Neural cell (in vitro differentiated cells): ENCODE measurements around the gene MLLT6. TPM values are rescaled to one million over a fixed set of nuclear protein-coding genes. Genes with fewer than 3 reads are reported as not detected.

Experiments used
- H2AFZ ChIP-seq: fragments of 200-600, 300-800 bp; sonication (generic), shearing (Covaris generic); 2 replicates; pipeline ENCODE4 v1.6.0; 2014; ENCODE audit warnings: low read depth, mild to moderate bottlenecking, antibody characterized with exemption, low read length, moderate library complexity
- H3F3A ChIP-seq: fragments of 200-600 bp; shearing (Covaris generic); 2 replicates; pipeline ENCODE4 v1.6.1; 2016; ENCODE audit warnings: mild to moderate bottlenecking, moderate library complexity, mixed read lengths, antibody characterized with exemption, low read length; ENCODE audit not compliant: insufficient read depth, poor library complexity, severe bottlenecking
- H3K27ac ChIP-seq: fragments of 200-600, 300-800 bp; sonication (generic), shearing (Covaris generic); 2 replicates; pipeline ENCODE4 v1.5.1; 2014; ENCODE audit warnings: mild to moderate bottlenecking, low read length, moderate library complexity
- H3K27me3 ChIP-seq: fragments of 300-800, 200-600 bp; sonication (generic), shearing (Covaris generic); 2 replicates; pipeline ENCODE4 v1.6.0; 2014; ENCODE audit warnings: mild to moderate bottlenecking, low read depth, low read length, moderate library complexity; ENCODE audit not compliant: insufficient read depth
- H3K36me3 ChIP-seq: fragments of 300-800, 200-600 bp; sonication (generic), shearing (Covaris generic); 2 replicates; pipeline ENCODE4 v1.5.1; 2014; ENCODE audit warnings: mild to moderate bottlenecking, antibody characterized with exemption, low read length, moderate library complexity; ENCODE audit not compliant: insufficient read depth
- H3K4me2 ChIP-seq: fragments of 300-800, 200-600 bp; sonication (generic), shearing (Covaris generic); 2 replicates; pipeline ENCODE4 v1.6.0; 2014; ENCODE audit warnings: mild to moderate bottlenecking, low read length
- H3K4me3 ChIP-seq: fragments of 300-800, 200-600 bp; sonication (generic), shearing (Covaris generic); 2 replicates; pipeline ENCODE4 v1.5.1; 2014; ENCODE audit warnings: mild to moderate bottlenecking, low read length, moderate library complexity
- H3K79me2 ChIP-seq: fragments of 200-600 bp; shearing (Covaris generic); replicated peaks from 2 replicates; pipeline ENCODE4 v1.6.0; 2014; ENCODE audit warnings: mild to moderate bottlenecking, low read length, moderate library complexity; ENCODE audit not compliant: insufficient read depth
- H3K9ac ChIP-seq: fragments of 300-800, 200-600 bp; sonication (generic), shearing (Covaris generic); 2 replicates; pipeline ENCODE4 v1.6.1; 2016; ENCODE audit warnings: mild to moderate bottlenecking, low read length, mixed read lengths
- H3K9me2 ChIP-seq: fragments of 200-600 bp; shearing (Covaris generic); 2 replicates; pipeline ENCODE4 v1.6.1; 2016; ENCODE audit warnings: mild to moderate bottlenecking, low read length, mixed read lengths; ENCODE audit not compliant: insufficient read depth
- H3K9me3 ChIP-seq: fragments of 200-600, 300-800 bp; sonication (generic), shearing (Covaris generic); 2 replicates; pipeline ENCODE4 v1.6.1; 2016; ENCODE audit warnings: mild to moderate bottlenecking, mixed run types, low read length, moderate library complexity, mixed read lengths
- H4K20me1 ChIP-seq: fragments of 200-600 bp; shearing (Covaris generic); 2 replicates; pipeline ENCODE4 v1.6.1; 2016; ENCODE audit warnings: mild to moderate bottlenecking, mixed run types; ENCODE audit not compliant: insufficient read depth
- EP300 ChIP-seq: fragments of 450-650 bp; conservative IDR thresholded peaks from 2 replicates; pipeline ENCODE4 v1.6.1; 2014; ENCODE audit warnings: antibody characterized with exemption, mild to moderate bottlenecking, moderate library complexity; ENCODE audit not compliant: poor library complexity, severe bottlenecking
- EZH2 ChIP-seq: fragments of 200-600, 300-800 bp; shearing (Covaris generic), sonication (generic); IDR thresholded peaks from 2 replicates; pipeline ENCODE4 v1.6.1; 2014; ENCODE audit warnings: antibody characterized with exemption, low read length, borderline replicate concordance, mild to moderate bottlenecking; ENCODE audit not compliant: insufficient read depth, poor library complexity, severe bottlenecking
- MXI1 ChIP-seq: fragments of 450-650 bp; conservative IDR thresholded peaks from 2 replicates; pipeline ENCODE4 v1.6.1; 2014; ENCODE audit warnings: antibody characterized with exemption, mild to moderate bottlenecking; ENCODE audit not compliant: poor library complexity, severe bottlenecking
- POLR2AphosphoS5 ChIP-seq: IDR thresholded peaks from 2 replicates; pipeline ENCODE4 v1.6.1; 2012
- RAD21 ChIP-seq: fragments of 450-650 bp; conservative IDR thresholded peaks from 2 replicates; pipeline ENCODE4 v1.6.1; 2014; ENCODE audit warnings: antibody characterized with exemption, mild to moderate bottlenecking, moderate library complexity
- SMC3 ChIP-seq: fragments of 450-650 bp; conservative IDR thresholded peaks from 2 replicates; pipeline ENCODE4 v1.6.1; 2014; ENCODE audit warnings: antibody characterized with exemption, mild to moderate bottlenecking, moderate library complexity; ENCODE audit not compliant: poor library complexity
- TAF1 ChIP-seq: IDR thresholded peaks from 2 replicates; pipeline ENCODE4 v1.6.1; 2012; ENCODE audit warnings: low read depth
- polyA plus RNA-seq: library from polyadenylated mRNA; depleted of rRNA; stranded (reverse); fragments of >200 nt; gene quantifications from 2 replicates; pipeline ENCODE4 v1.2.3, GENCODE V29; 2014
- TF ChIP-seq, protein P1 (sequence below): fragments of 450-650 bp; IDR thresholded peaks from 2 replicates; pipeline ENCODE4 v1.5.1; 2014; ENCODE audit warnings: antibody characterized with exemption, mild to moderate bottlenecking, moderate library complexity; ENCODE audit not compliant: poor library complexity, severe bottlenecking
- TF ChIP-seq, protein P2 (sequence below): IDR thresholded peaks from 2 replicates; pipeline ENCODE4 v1.6.1; 2012; ENCODE audit warnings: borderline replicate concordance

MLLT6 gene
- polyA plus RNA-seq, 1 donor from 2014 or later, result 19.7 TPM

DNA sequence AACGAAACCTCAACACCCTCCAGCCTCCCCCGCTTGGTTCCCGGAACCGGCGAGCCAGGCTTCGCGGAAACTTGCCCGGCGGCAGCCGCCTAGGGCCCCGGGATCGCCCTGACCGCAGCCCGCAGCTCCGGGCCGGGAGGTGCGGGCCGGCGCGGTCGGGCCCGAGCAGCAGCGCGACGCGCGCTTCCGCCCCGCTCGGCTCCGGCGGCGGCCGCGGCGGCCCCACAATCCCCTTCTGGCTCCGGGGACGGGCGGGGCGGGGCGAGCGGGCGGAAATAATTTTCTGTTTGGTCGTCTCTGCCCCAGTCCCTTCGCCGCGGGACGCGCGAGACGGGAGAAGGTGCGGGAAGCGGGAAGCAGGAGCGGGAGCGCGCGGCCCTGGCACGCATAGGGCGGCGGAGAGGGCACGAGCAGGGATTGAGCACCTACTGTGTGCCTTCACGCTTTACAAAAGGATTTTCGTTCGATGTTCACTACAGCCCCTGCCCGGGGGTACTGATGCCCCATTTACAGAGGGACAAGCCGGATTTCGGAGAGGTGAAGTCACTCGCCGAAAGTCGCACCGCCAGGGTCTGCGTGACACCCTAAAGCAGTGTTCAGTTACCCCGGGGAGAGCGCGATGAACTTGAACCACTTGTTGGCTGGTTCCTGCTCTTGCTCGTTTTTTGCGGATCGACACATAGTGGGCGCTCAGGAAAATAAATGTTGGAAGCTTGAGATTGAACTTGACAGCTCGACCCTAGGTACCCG lies 2.7 kb upstream of the MLLT6 start:
- H3K4me2 ChIP-seq, result peak overlapping the region; percentile 65
- no peaks in the 10 kb centered on the region for H3K9me3 ChIP-seq
- H3K79me2 ChIP-seq, result peaks cover 19% of the 10 kb centered on the region
- H3F3A ChIP-seq, result no peaks in the 10 kb centered on the region
- H2AFZ ChIP-seq, result peak overlapping the region; percentile 37
- no peaks in the 10 kb centered on the region for H3K9me2 ChIP-seq
- peak overlapping the region; percentile 36 for H3K27ac ChIP-seq
- H4K20me1 ChIP-seq, result no peaks in the 10 kb centered on the region
- H3K36me3 ChIP-seq, result no peaks in the 10 kb centered on the region
- peaks cover 35% of the 10 kb centered on the region for H3K27me3 ChIP-seq
- TF ChIP-seq, protein P1, sequence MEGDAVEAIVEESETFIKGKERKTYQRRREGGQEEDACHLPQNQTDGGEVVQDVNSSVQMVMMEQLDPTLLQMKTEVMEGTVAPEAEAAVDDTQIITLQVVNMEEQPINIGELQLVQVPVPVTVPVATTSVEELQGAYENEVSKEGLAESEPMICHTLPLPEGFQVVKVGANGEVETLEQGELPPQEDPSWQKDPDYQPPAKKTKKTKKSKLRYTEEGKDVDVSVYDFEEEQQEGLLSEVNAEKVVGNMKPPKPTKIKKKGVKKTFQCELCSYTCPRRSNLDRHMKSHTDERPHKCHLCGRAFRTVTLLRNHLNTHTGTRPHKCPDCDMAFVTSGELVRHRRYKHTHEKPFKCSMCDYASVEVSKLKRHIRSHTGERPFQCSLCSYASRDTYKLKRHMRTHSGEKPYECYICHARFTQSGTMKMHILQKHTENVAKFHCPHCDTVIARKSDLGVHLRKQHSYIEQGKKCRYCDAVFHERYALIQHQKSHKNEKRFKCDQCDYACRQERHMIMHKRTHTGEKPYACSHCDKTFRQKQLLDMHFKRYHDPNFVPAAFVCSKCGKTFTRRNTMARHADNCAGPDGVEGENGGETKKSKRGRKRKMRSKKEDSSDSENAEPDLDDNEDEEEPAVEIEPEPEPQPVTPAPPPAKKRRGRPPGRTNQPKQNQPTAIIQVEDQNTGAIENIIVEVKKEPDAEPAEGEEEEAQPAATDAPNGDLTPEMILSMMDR, result no peak
- TF ChIP-seq EP300, result no peak
- TF ChIP-seq MXI1, result peak; percentile 58
- no peak for TF ChIP-seq EZH2
- TF ChIP-seq POLR2AphosphoS5, result no peak
- no peak for TF ChIP-seq TAF1
- TF ChIP-seq, protein P2, sequence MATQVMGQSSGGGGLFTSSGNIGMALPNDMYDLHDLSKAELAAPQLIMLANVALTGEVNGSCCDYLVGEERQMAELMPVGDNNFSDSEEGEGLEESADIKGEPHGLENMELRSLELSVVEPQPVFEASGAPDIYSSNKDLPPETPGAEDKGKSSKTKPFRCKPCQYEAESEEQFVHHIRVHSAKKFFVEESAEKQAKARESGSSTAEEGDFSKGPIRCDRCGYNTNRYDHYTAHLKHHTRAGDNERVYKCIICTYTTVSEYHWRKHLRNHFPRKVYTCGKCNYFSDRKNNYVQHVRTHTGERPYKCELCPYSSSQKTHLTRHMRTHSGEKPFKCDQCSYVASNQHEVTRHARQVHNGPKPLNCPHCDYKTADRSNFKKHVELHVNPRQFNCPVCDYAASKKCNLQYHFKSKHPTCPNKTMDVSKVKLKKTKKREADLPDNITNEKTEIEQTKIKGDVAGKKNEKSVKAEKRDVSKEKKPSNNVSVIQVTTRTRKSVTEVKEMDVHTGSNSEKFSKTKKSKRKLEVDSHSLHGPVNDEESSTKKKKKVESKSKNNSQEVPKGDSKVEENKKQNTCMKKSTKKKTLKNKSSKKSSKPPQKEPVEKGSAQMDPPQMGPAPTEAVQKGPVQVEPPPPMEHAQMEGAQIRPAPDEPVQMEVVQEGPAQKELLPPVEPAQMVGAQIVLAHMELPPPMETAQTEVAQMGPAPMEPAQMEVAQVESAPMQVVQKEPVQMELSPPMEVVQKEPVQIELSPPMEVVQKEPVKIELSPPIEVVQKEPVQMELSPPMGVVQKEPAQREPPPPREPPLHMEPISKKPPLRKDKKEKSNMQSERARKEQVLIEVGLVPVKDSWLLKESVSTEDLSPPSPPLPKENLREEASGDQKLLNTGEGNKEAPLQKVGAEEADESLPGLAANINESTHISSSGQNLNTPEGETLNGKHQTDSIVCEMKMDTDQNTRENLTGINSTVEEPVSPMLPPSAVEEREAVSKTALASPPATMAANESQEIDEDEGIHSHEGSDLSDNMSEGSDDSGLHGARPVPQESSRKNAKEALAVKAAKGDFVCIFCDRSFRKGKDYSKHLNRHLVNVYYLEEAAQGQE, result peak; percentile 34
- TF ChIP-seq RAD21, result no peak
- TF ChIP-seq SMC3, result peak; percentile 24
- H3K9ac ChIP-seq, result peak overlapping the region; percentile 59
- peak overlapping the region; percentile 81 for H3K4me3 ChIP-seq

DNA sequence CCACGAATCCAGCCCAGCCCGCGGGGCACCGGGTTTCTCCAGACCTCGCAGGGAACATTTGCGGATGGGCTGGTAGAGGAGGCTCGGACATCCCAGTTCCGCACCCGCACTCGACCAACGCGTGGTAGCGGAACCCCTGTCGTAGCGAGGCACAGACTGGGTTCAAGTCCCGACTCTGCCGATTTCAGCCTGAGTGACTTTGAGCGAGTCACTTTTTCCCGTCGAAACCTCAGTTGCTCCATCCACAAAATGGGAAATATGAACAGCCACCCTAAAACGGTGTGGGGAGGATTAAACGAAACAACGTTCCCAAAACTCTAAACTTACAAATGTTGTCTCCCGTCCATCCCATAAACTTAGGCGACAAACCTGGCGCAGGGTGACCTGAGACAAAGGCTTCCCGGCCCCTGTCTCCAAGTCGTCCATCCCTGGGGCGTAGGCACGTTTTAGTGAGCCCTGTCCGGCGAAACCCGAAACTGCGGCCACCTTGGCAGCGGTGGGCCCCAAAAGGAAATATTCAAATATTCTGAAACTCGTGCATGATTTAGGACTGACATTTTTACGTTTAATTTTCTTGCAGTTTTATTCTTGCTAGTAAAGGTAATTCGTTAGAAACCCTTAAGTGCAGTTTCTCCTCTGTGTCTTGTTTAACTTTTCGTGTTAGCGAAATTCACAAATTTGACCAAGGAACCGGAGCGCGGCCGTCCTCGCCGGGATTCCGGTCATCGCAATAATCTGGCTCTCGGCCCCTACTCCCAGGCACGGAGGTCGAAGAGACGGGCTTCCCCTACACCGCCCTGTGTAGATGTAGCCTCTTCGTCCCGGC lies 1.9 kb upstream of the MLLT6 start:
- H3K9ac ChIP-seq, result no peak overlapping the region
- peaks cover 19% of the 10 kb centered on the region for H3K79me2 ChIP-seq
- TF ChIP-seq MXI1 (no peak), POLR2AphosphoS5 (no peak), RAD21 (no peak), EZH2 (no peak), TAF1 (no peak), EP300 (no peak), SMC3 (no peak)
- TF ChIP-seq, protein P2, result no peak
- TF ChIP-seq, protein P1, result no peak
- no peaks in the 10 kb centered on the region for H3K9me2 ChIP-seq
- no peaks in the 10 kb centered on the region for H3K9me3 ChIP-seq
- H2AFZ ChIP-seq, result no peak overlapping the region
- H3K36me3 ChIP-seq, result no peaks in the 10 kb centered on the region
- H3K4me2 ChIP-seq, result no peak overlapping the region
- H3K27ac ChIP-seq, result no peak overlapping the region
- peak overlapping the region; percentile 81 for H3K4me3 ChIP-seq
- H3F3A ChIP-seq, result no peaks in the 10 kb centered on the region
- no peaks in the 10 kb centered on the region for H4K20me1 ChIP-seq
- H3K27me3 ChIP-seq, result peaks cover 29% of the 10 kb centered on the region
